Prostate gland (tissue), 2 donors: Measurements from ENCODE around the gene CREB5. TPM values are rescaled to one million over a fixed set of nuclear protein-coding genes. Genes with fewer than 3 reads are reported as not detected.

ENCODE experiments used
- DNase-seq: peaks from one replicate; pipeline ENCODE4 v3.0.0-alpha.2; 2019; ENCODE audit warnings: low spot score
- H3K27ac ChIP-seq, 2 donors: fragments of 200-600 bp; sonication (generic); 2 replicates each; pipeline ENCODE4 v1.5.1; 2017 to 2019
- H3K27me3 ChIP-seq: fragments of 200-600 bp; sonication (generic); replicated peaks from 2 replicates; pipeline ENCODE4 v1.5.1; 2019; ENCODE audit not compliant: insufficient read depth
- H3K36me3 ChIP-seq, 2 donors: fragments of 200-600 bp; sonication (generic); 1 replicate in 1 of 2; 2 replicates in 1 of 2; pipeline versions ENCODE4 v1.5.1 to v1.8.1; 2017 to 2019
- H3K4me1 ChIP-seq: fragments of 200-600 bp; sonication (generic); replicated peaks from 2 replicates; pipeline ENCODE4 v1.5.1; 2019
- H3K4me3 ChIP-seq, 2 donors: fragments of 200-600 bp; sonication (generic); 2 replicates each; pipeline ENCODE4 v1.5.1; 2017 to 2019
- H3K9me3 ChIP-seq: fragments of 200-600 bp; sonication (generic); 2 replicates; pipeline ENCODE4 v1.5.1; 2017
- CTCF ChIP-seq, 4 experiments: fragments of 200-600 bp in 2 of 4; fragments of 450-650 bp in 2 of 4; sonication (generic) in 2 of 4; IDR thresholded peaks; 1 replicate in 3 of 4; 2 replicates in 1 of 4; pipeline ENCODE4 v1.5.1; 2016 to 2019; ENCODE audit warnings: antibody characterized with exemption in 4 of 4, mild to moderate bottlenecking in 2 of 4, moderate library complexity in 2 of 4
- POLR2A ChIP-seq: fragments of 450-650 bp; IDR thresholded peaks from one replicate; pipeline ENCODE4 v1.6.1; 2016; ENCODE audit warnings: antibody characterized with exemption, mild to moderate bottlenecking
- POLR2AphosphoS5 ChIP-seq: sonication (generic); formaldehyde crosslinking; IDR thresholded peaks from one replicate; pipeline ENCODE4 v1.6.1; 2017; ENCODE audit warnings: antibody characterized with exemption
- WGBS: methylation state at CpG from one replicate; pipeline ENCODE4 v1.1.5; 2018; 5-methylcytosine and 5-hydroxymethylcytosine counted together
- intact Hi-C: fragments of 100-400 bp; cut with DNase I; formaldehyde crosslinking; loops from one replicate; pipeline ENCODE4 v1.14.2; 2022
- total RNA-seq, 2 donors: library from RNA; depleted of rRNA; stranded (reverse); fragments of >200 nt; gene quantifications; one replicate each; pipeline ENCODE4 v1.1.0, GENCODE V29; 2016

Gene CREB5
- total RNA-seq, 2 donors from 2014 or later = 0.46 to 3.4 TPM

- Histone ChIP-seq H3K4me1 (no peaks in the 10 kb centered on the region), H3K27me3 (no peaks in the 10 kb centered on the region), H3K36me3 (no peaks in the 10 kb centered on the region), H3K9me3 (no peaks in the 10 kb centered on the region), H3K4me3 (no peak overlapping the region), H3K27ac (no peak overlapping the region)
- intact Hi-C loops = no loop called here
- DNase-seq = no peak
- WGBS = 79% methylated on average over 13 of the region's 13 CpGs
- no peak for TF ChIP-seq CTCF (IDR thresholded peaks at IDR 0.05)
- TF ChIP-seq POLR2A = no peak
- no peak for TF ChIP-seq POLR2AphosphoS5
These were observed 435.4 kb downstream of the CREB5 start for GRCh38 chr7:28847681-28848080.

DNA sequence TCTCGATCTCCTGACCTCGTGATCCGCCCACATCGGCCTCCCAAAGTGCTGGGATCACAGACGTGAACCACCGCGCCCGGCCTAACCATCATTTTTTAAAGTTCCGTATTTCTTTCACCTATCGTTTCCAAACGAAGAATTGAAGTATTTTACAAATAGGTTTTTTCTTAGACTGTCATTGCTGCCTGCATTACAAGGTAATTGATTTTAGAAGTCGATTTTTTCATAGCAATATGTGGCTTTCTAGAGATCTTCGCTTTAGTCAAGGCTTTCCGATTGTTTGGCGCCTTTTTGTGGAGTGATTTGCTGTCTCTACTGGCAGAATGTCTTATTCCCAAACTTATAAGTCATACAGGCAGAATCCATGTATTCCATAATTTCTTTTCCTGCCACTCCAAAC is 436.6 kb downstream of the CREB5 start:
- H3K36me3 ChIP-seq = no peaks in the 10 kb centered on the region
- no peaks in the 10 kb centered on the region for H3K27me3 ChIP-seq
- intact Hi-C loops = no loop called here
- H3K9me3 ChIP-seq = no peaks in the 10 kb centered on the region
- no peaks in the 10 kb centered on the region for H3K4me1 ChIP-seq
- WGBS = 96% methylated on average over 15 of the region's 15 CpGs
- TF ChIP-seq CTCF (IDR thresholded peaks at IDR 0.05) = no peak
- no peak for TF ChIP-seq POLR2AphosphoS5
- TF ChIP-seq POLR2A = no peak
- no peak overlapping the region for H3K4me3 ChIP-seq
- no peak for DNase-seq
- H3K27ac ChIP-seq = no peak overlapping the region

DNA sequence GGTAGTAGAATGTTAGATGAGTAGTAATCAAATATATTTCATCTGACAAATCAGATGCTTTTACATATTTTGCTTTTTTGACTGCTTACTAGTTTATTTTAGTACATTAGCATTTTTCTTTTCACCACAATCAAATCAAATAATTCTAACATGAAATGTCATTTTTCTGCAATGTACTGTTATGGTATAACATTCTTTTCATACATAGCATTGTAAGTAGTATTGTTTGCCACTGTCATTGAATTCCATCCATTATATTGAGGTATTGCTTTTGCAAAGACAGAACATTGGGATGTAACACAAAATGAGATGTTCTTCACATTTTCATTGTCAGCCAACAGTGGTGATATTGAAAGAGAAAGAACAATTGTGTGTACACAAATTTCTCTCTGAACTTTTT is 438.4 kb downstream of the CREB5 start:
- no peaks in the 10 kb centered on the region for H3K27me3 ChIP-seq
- H3K27ac ChIP-seq = no peak overlapping the region
- intact Hi-C loops = loop anchor here (10.0 kb wide), 2 partner anchors 166 to 226 kb away; no protein-coding TSS in a partner anchor
- no peaks in the 10 kb centered on the region for H3K36me3 ChIP-seq
- no peaks in the 10 kb centered on the region for H3K4me1 ChIP-seq
- no peak overlapping the region for H3K4me3 ChIP-seq
- DNase-seq = no peak
- no peaks in the 10 kb centered on the region for H3K9me3 ChIP-seq
- no peak for TF ChIP-seq POLR2AphosphoS5
- TF ChIP-seq POLR2A = no peak
- no peak for TF ChIP-seq CTCF (IDR thresholded peaks at IDR 0.05)

DNA sequence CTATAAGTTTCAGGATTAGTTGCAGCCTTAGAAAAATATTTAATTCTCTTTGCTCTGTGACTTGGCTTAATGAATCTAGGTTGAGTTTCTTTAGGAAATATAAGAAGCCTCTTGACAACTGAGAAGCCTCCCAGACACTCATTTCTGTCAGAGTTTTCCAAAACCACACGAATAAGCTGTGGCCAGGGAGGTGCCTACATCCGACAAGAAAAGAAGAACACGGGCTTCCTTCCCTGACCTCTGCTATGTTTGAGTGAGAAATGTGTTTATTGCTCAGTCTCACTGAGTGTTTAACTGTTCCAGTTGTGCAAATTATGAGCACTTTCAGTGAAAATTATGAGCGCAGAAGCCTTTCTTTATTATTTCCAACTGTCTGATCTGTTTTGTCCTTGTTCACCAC is 440.8 kb downstream of the CREB5 start:
- H3K9me3 ChIP-seq = no peaks in the 10 kb centered on the region
- no peak overlapping the region for H3K4me3 ChIP-seq
- 42% methylated on average over 4 of the region's 4 CpGs for WGBS
- no peaks in the 10 kb centered on the region for H3K36me3 ChIP-seq
- no peaks in the 10 kb centered on the region for H3K4me1 ChIP-seq
- DNase-seq = no peak
- TF ChIP-seq CTCF (IDR thresholded peaks at IDR 0.05) (no peak), POLR2A (no peak), POLR2AphosphoS5 (no peak)
- intact Hi-C loops = loop anchor here (10.0 kb wide), 2 partner anchors 168 to 228 kb away; no protein-coding TSS in a partner anchor
- H3K27ac ChIP-seq = no peak overlapping the region
- no peaks in the 10 kb centered on the region for H3K27me3 ChIP-seq
